Measurements from ENCODE around the gene PXDN. TPM values are rescaled to one million over a fixed set of nuclear protein-coding genes. Genes with fewer than 3 reads are reported as not detected.

Gene PXDN
- polyA plus RNA-seq, 1 donor: 60.6 TPM

GRCh38 chr2:1617425-1618021 is 126.8 kb downstream of the PXDN start:
- H3K9me3 ChIP-seq (ENCODE audit: control insufficient read depth, low read depth, low read length): no peaks in the 10 kb centered on the region
- WGBS (ENCODE audit: insufficient coverage, low lambda C conversion rate): no CpG with 5 or more reads among the region's 11 CpGs
- no peak overlapping the region for H3K27ac ChIP-seq (ENCODE audit: low read length)
- H3K36me3 ChIP-seq (ENCODE audit: control insufficient read depth, insufficient read depth, low read length): no peaks in the 10 kb centered on the region
- H3K27me3 ChIP-seq (ENCODE audit: control insufficient read depth, insufficient read depth, low read length): no peaks in the 10 kb centered on the region
- peak in 1 of 2 donors; percentile 36 for DNase-seq
- peaks cover 9% of the 10 kb centered on the region for H3K4me1 ChIP-seq (ENCODE audit: control insufficient read depth, insufficient read depth, low read length)
- H3K4me3 ChIP-seq (ENCODE audit: low read length): no peak overlapping the region

GRCh38 chr2:1614564-1614963 is 129.8 kb downstream of the PXDN start:
- Histone ChIP-seq H3K27ac (ENCODE audit: low read length) (no peak overlapping the region), H3K9me3 (ENCODE audit: control insufficient read depth, low read depth, low read length) (no peaks in the 10 kb centered on the region), H3K4me3 (ENCODE audit: low read length) (no peak overlapping the region), H3K27me3 (ENCODE audit: control insufficient read depth, insufficient read depth, low read length) (no peaks in the 10 kb centered on the region), H3K36me3 (ENCODE audit: control insufficient read depth, insufficient read depth, low read length) (no peaks in the 10 kb centered on the region), H3K4me1 (ENCODE audit: control insufficient read depth, insufficient read depth, low read length) (peaks cover 9% of the 10 kb centered on the region)
- DNase-seq: no peak
- 71% methylated on average over 1 of the region's 10 CpGs for WGBS (ENCODE audit: insufficient coverage, low lambda C conversion rate)

- WGBS (ENCODE audit: insufficient coverage, low lambda C conversion rate): no CpG with 5 or more reads among the region's 7 CpGs
- H3K4me1 ChIP-seq (ENCODE audit: control insufficient read depth, insufficient read depth, low read length): peaks cover 9% of the 10 kb centered on the region
- H3K27me3 ChIP-seq (ENCODE audit: control insufficient read depth, insufficient read depth, low read length): no peaks in the 10 kb centered on the region
- no peak overlapping the region for H3K4me3 ChIP-seq (ENCODE audit: low read length)
- no peaks in the 10 kb centered on the region for H3K36me3 ChIP-seq (ENCODE audit: control insufficient read depth, insufficient read depth, low read length)
- no peak for DNase-seq
- H3K9me3 ChIP-seq (ENCODE audit: control insufficient read depth, low read depth, low read length): no peaks in the 10 kb centered on the region
- no peak overlapping the region for H3K27ac ChIP-seq (ENCODE audit: low read length)
Measured at GRCh38 chr2:1613731-1614354, 130.5 kb downstream of the PXDN start.

GRCh38 chr2:1613078-1613445 is 131.3 kb downstream of the PXDN start:
- no peak for DNase-seq
- Histone ChIP-seq H3K27me3 (ENCODE audit: control insufficient read depth, insufficient read depth, low read length) (no peaks in the 10 kb centered on the region), H3K36me3 (ENCODE audit: control insufficient read depth, insufficient read depth, low read length) (no peaks in the 10 kb centered on the region), H3K4me1 (ENCODE audit: control insufficient read depth, insufficient read depth, low read length) (peaks cover 6% of the 10 kb centered on the region), H3K4me3 (ENCODE audit: low read length) (no peak overlapping the region), H3K9me3 (ENCODE audit: control insufficient read depth, low read depth, low read length) (no peaks in the 10 kb centered on the region), H3K27ac (ENCODE audit: low read length) (no peak overlapping the region)
- no CpG with 5 or more reads among the region's 9 CpGs for WGBS (ENCODE audit: insufficient coverage, low lambda C conversion rate)

- Histone ChIP-seq H3K9me3 (ENCODE audit: control insufficient read depth, low read depth, low read length) (no peaks in the 10 kb centered on the region), H3K4me3 (ENCODE audit: low read length) (no peak overlapping the region), H3K36me3 (ENCODE audit: control insufficient read depth, insufficient read depth, low read length) (no peaks in the 10 kb centered on the region), H3K4me1 (ENCODE audit: control insufficient read depth, insufficient read depth, low read length) (peaks cover under 1% of the 10 kb centered on the region), H3K27ac (ENCODE audit: low read length) (no peak overlapping the region), H3K27me3 (ENCODE audit: control insufficient read depth, insufficient read depth, low read length) (no peaks in the 10 kb centered on the region)
- 90% methylated on average over 2 of the region's 6 CpGs for WGBS (ENCODE audit: insufficient coverage, low lambda C conversion rate)
- DNase-seq: no peak
Measured at GRCh38 chr2:1612391-1613077, 131.8 kb downstream of the PXDN start.

GRCh38 chr2:1611886-1612285 is 132.4 kb downstream of the PXDN start:
- no peak overlapping the region for H3K4me3 ChIP-seq (ENCODE audit: low read length)
- DNase-seq: no peak
- H3K27ac ChIP-seq (ENCODE audit: low read length): no peak overlapping the region
- no peaks in the 10 kb centered on the region for H3K9me3 ChIP-seq (ENCODE audit: control insufficient read depth, low read depth, low read length)
- 93% methylated on average over 3 of the region's 8 CpGs for WGBS (ENCODE audit: insufficient coverage, low lambda C conversion rate)
- H3K36me3 ChIP-seq (ENCODE audit: control insufficient read depth, insufficient read depth, low read length): no peaks in the 10 kb centered on the region
- H3K27me3 ChIP-seq (ENCODE audit: control insufficient read depth, insufficient read depth, low read length): no peaks in the 10 kb centered on the region
- H3K4me1 ChIP-seq (ENCODE audit: control insufficient read depth, insufficient read depth, low read length): no peaks in the 10 kb centered on the region

- Histone ChIP-seq H3K9me3 (ENCODE audit: control insufficient read depth, low read depth, low read length) (no peaks in the 10 kb centered on the region), H3K27ac (ENCODE audit: low read length) (no peak overlapping the region), H3K36me3 (ENCODE audit: control insufficient read depth, insufficient read depth, low read length) (no peaks in the 10 kb centered on the region), H3K4me1 (ENCODE audit: control insufficient read depth, insufficient read depth, low read length) (peaks cover 3% of the 10 kb centered on the region), H3K27me3 (ENCODE audit: control insufficient read depth, insufficient read depth, low read length) (peaks cover 2% of the 10 kb centered on the region), H3K4me3 (ENCODE audit: low read length) (no peak overlapping the region)
- DNase-seq: no peak
- WGBS (ENCODE audit: insufficient coverage, low lambda C conversion rate): no CpG with 5 or more reads among the region's 18 CpGs
Measured at GRCh38 chr2:1610096-1610485, 134.2 kb downstream of the PXDN start.

GRCh38 chr2:1609485-1610095 is 134.7 kb downstream of the PXDN start:
- H3K27me3 ChIP-seq (ENCODE audit: control insufficient read depth, insufficient read depth, low read length): peaks cover 2% of the 10 kb centered on the region
- no peak overlapping the region for H3K4me3 ChIP-seq (ENCODE audit: low read length)
- H3K9me3 ChIP-seq (ENCODE audit: control insufficient read depth, low read depth, low read length): no peaks in the 10 kb centered on the region
- H3K4me1 ChIP-seq (ENCODE audit: control insufficient read depth, insufficient read depth, low read length): peaks cover 3% of the 10 kb centered on the region
- H3K27ac ChIP-seq (ENCODE audit: low read length): no peak overlapping the region
- H3K36me3 ChIP-seq (ENCODE audit: control insufficient read depth, insufficient read depth, low read length): no peaks in the 10 kb centered on the region
- no peak for DNase-seq
- WGBS (ENCODE audit: insufficient coverage, low lambda C conversion rate): 70% methylated on average over 2 of the region's 12 CpGs

- WGBS (ENCODE audit: insufficient coverage, low lambda C conversion rate): 71% methylated on average over 2 of the region's 3 CpGs
- Histone ChIP-seq H3K4me3 (ENCODE audit: low read length) (no peak overlapping the region), H3K36me3 (ENCODE audit: control insufficient read depth, insufficient read depth, low read length) (no peaks in the 10 kb centered on the region), H3K9me3 (ENCODE audit: control insufficient read depth, low read depth, low read length) (peaks cover 3% of the 10 kb centered on the region), H3K4me1 (ENCODE audit: control insufficient read depth, insufficient read depth, low read length) (peaks cover 3% of the 10 kb centered on the region), H3K27ac (ENCODE audit: low read length) (no peak overlapping the region), H3K27me3 (ENCODE audit: control insufficient read depth, insufficient read depth, low read length) (peaks cover 2% of the 10 kb centered on the region)
- DNase-seq: no peak
Measured at GRCh38 chr2:1609040-1609439, 135.3 kb downstream of the PXDN start.

GRCh38 chr2:1607971-1608688 is 136.2 kb downstream of the PXDN start:
- no peak overlapping the region for H3K27ac ChIP-seq (ENCODE audit: low read length)
- H3K4me1 ChIP-seq (ENCODE audit: control insufficient read depth, insufficient read depth, low read length): peaks cover 3% of the 10 kb centered on the region
- H3K4me3 ChIP-seq (ENCODE audit: low read length): no peak overlapping the region
- H3K27me3 ChIP-seq (ENCODE audit: control insufficient read depth, insufficient read depth, low read length): peaks cover 2% of the 10 kb centered on the region
- peaks cover 4% of the 10 kb centered on the region for H3K9me3 ChIP-seq (ENCODE audit: control insufficient read depth, low read depth, low read length)
- H3K36me3 ChIP-seq (ENCODE audit: control insufficient read depth, insufficient read depth, low read length): no peaks in the 10 kb centered on the region
- no CpG with 5 or more reads among the region's 11 CpGs for WGBS (ENCODE audit: insufficient coverage, low lambda C conversion rate)
- no peak for DNase-seq
